Central memory CD8-positive, alpha-beta T cell (primary cell): ENCODE data around the gene PPP6R3.

Source experiments
- ATAC-seq: fragments of 150-1000 bp; cut with Tn5 transposase; replicated peaks from 2 replicates; pipeline ENCODE4 v1.10.0; 2022; ENCODE audit warnings: mild to moderate bottlenecking, moderate FRiP score, moderate number of reproducible peaks; ENCODE audit not compliant: poor library complexity, severe bottlenecking; ENCODE audit errors: extremely low read depth
- DNase-seq, 2 donors: peaks; one replicate each; pipeline ENCODE4 v3.0.0; 2021; ENCODE audit warnings: low spot score in 2 of 2
- H3K27ac Mint-ChIP-seq: one replicate; pipeline ENCODE4 v1.8.0; 2022; ENCODE audit warnings: low read depth, mild to moderate bottlenecking, moderate library complexity, mixed read lengths
- H3K27me3 Mint-ChIP-seq: one replicate; pipeline ENCODE4 v1.8.0; 2022; ENCODE audit warnings: mixed read lengths
- H3K36me3 Mint-ChIP-seq: one replicate; pipeline ENCODE4 v1.8.0; 2022; ENCODE audit warnings: mild to moderate bottlenecking, moderate library complexity, mixed read lengths; ENCODE audit not compliant: insufficient read depth
- H3K4me1 Mint-ChIP-seq: one replicate; pipeline ENCODE4 v1.8.0; 2022; ENCODE audit warnings: mixed read lengths
- H3K4me3 Mint-ChIP-seq: one replicate; pipeline ENCODE4 v1.8.0; 2022; ENCODE audit warnings: mild to moderate bottlenecking, moderate library complexity, mixed read lengths
- H3K9me3 Mint-ChIP-seq: one replicate; pipeline ENCODE4 v1.8.0; 2022; ENCODE audit warnings: mixed read lengths

PPP6R3 gene

DNA sequence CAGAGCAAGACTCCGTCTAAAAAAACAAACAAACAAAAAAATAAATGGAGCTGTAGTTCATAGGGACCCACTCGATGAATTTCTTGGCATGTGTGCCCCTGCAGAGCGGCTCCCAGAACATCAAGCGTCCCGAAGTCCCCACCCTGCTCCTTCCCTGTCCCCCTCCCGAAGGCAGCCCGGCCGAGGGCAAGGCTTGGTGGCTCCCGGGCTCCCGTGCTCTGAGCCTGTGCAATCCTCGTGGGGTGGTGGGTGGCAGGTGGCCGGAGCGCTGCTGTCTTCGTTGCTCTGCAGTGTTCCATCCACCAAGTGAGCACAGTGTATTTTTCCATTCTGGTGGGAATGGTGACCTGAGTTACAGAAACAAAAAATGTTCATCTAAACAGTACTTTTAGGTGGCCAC, 190.2 kb downstream of the PPP6R3 start:
- H3K4me3 Mint-ChIP-seq = no peak overlapping the region

DNA sequence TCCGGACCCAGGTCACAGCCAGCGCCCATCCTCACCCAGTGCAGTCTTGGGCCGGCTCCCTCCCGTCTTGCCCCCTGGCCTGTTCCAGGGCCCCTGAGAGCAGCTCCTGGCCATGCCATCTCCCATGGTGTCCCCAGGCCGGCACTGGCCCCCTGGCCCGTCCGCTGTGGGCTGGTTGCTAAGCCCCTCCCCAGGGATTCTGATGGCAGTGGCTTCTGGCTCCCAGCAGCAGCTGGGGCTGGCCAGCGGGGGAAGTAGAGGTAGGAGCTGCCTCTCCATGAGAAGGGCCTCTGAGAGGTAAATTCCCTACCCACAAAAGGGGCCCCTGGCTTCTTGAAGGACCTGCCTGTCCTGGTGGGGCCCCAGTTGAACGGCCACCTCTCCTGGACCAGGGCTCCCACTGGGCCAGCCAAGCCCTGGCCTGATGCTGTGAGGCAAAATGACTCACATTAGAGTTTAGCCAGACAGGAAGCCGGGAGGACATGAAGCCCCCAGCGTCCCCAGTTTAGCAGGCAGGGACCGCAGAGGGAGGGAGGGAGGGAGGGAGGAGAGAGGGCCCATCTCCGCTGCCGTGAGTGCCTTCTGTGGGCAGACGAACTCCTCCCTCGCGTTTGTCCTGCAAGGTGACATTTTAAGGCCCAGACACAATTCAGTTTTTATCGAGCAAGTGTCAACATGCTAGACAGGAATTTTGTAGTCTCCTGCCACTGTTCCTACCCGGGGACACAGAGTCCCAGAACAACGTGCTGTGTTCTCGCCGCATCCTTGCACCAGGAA, 190.8 kb downstream of the PPP6R3 start:
- H3K4me3 Mint-ChIP-seq = no peak overlapping the region
- no peak for ATAC-seq
- H3K36me3 Mint-ChIP-seq = peaks cover 2% of the 10 kb centered on the region
- no peak overlapping the region for H3K27ac Mint-ChIP-seq
- H3K27me3 Mint-ChIP-seq = peaks cover 32% of the 10 kb centered on the region
- DNase-seq = no peak
- no peaks in the 10 kb centered on the region for H3K4me1 Mint-ChIP-seq
- peaks cover 9% of the 10 kb centered on the region for H3K9me3 Mint-ChIP-seq

More for the DNA sequence above, 190.2 kb downstream of the PPP6R3 start:
- Mint-ChIP-seq H3K27ac (no peak overlapping the region), H3K36me3 (peaks cover 2% of the 10 kb centered on the region), H3K4me1 (no peaks in the 10 kb centered on the region), H3K9me3 (peaks cover 13% of the 10 kb centered on the region), H3K27me3 (peaks cover 26% of the 10 kb centered on the region)
- ATAC-seq = no peak
- no peak for DNase-seq

DNA sequence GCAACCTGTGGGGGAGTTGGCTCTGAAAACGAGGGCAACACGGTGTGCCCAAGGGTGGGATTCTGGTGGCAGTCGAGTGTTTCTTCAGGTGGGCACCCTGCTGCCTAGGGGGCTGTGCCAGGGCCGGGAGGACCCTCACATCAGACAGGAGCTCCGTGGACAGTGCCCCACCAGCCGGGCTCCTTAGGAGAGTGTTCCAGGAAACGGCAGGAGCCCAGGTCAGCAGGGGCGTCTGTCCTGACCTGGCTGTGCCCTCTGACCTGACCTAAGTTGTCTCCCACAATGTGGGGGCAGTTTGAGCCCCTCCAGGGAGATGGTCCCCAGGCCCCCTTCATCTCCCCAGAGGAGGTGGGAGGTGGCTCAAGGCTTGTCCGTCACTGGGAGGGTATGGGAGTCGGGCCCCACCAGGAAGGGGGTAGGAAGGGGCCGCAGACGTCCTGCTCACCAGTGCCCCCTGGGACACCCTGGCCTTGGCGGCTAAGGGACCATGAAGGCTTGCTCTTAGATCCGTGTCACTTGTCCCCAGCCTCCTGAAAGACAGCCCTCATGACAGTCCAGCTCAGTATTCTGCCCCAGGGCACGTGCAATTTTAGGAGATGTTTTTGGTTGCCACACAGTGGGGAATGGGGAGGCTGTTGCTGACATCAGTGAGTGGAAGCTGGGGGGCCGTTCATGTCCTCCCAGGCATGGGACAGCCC, 191.6 kb downstream of the PPP6R3 start:
- Mint-ChIP-seq H3K4me3 (no peak overlapping the region), H3K27me3 (peaks cover 37% of the 10 kb centered on the region), H3K36me3 (peaks cover 2% of the 10 kb centered on the region), H3K27ac (no peak overlapping the region), H3K9me3 (peaks cover 5% of the 10 kb centered on the region), H3K4me1 (no peaks in the 10 kb centered on the region)
- ATAC-seq = no peak
- DNase-seq = no peak

DNA sequence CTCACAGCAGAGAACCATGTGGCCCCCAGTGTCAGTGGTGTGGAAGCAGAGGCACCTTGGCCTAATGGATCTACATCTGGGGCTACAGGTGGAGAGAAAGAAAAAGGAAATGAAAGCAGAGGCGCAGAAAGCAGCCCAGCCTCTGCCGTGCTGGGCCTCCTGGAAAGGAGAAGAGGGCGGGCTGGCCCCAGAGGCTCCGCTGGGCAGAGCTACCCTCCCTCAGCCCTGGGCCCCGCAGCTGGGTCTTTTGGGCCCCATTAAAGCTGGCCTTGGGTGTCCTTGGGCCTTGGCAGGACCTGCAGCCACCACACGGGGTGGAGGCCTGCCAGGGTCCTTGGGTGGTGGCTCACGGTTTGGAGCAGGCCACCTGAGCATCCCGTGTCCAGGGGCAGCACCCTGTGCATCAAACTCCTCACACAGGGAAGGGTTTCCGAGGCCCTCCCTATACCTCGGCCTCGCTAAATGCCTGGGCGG, 192.2 kb downstream of the PPP6R3 start:
- Mint-ChIP-seq H3K27me3 (peaks cover 42% of the 10 kb centered on the region), H3K27ac (no peak overlapping the region), H3K9me3 (no peaks in the 10 kb centered on the region), H3K36me3 (peaks cover 2% of the 10 kb centered on the region), H3K4me1 (no peaks in the 10 kb centered on the region), H3K4me3 (no peak overlapping the region)
- no peak for ATAC-seq
- no peak for DNase-seq

DNA sequence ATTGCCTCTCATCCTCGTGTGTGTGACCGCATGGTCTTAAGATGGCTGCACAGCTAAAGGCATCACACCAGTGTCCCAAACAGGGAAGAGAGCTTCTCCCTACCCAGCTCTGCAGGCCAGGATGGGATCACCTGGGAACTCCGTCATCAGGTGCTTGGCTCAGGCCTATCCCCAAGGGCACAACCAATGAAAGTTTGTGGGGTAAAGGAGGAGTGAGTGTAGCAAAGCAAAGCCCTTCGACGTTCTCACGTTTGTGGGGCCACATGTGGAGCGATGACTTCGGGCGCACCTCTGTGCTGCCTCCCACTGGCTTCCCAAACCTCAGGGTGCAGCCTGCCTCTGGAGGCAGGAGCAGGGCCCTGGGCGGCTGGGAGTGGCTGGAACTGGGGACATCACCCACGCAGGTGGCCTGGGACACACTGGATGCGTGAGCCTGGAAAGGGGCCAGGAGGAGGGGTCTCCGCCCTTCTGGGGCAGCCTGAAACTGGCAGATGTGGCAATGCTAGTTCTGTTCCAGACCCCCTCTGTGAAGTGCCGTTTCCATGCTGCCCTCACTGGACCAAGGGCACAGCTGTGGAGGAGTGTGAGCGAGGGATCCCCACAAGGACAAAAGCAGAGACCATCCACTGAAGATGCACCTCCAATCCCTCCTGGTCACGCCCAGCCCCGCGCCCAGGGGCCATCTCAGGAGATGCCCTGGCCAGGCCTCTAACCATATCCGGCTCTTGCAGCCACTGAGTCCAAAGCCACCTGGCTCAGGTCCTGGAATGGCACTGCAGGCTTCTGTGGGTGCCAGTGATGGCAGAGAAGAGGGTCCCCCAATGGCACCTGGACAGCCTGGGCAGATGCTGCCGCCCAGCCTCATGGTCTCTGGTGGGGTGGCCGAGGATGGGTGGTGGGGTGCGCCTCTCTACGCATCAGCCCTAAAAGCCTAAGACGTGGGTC, 193.2 kb downstream of the PPP6R3 start:
- Mint-ChIP-seq H3K4me1 (no peaks in the 10 kb centered on the region), H3K4me3 (no peak overlapping the region)

DNA sequence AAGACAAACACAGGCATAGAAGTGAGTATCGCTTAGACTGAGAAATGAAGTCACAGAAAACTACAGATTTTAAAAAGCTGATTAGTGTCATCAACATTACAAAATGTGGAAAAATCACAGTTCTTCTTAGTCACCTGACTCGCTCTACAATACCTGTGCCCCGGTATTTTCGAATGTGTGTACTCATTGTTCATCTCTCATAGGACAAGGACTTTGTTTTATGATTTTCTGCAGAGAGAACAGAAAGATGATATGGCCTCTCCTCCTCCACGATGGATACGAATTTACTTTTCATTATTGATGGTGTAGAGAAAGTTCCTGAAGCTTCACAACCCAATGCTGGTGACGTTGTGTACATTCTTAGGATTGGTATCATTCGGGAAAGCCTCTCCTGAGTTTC, 194.4 kb downstream of the PPP6R3 start:
- no peak for DNase-seq
- H3K27me3 Mint-ChIP-seq = peaks cover 59% of the 10 kb centered on the region
- no peaks in the 10 kb centered on the region for H3K9me3 Mint-ChIP-seq
- H3K27ac Mint-ChIP-seq = no peak overlapping the region
- no peak for ATAC-seq
- H3K36me3 Mint-ChIP-seq = no peaks in the 10 kb centered on the region
- H3K4me1 Mint-ChIP-seq = no peaks in the 10 kb centered on the region
- no peak overlapping the region for H3K4me3 Mint-ChIP-seq

More for the DNA sequence above, 193.2 kb downstream of the PPP6R3 start:
- Mint-ChIP-seq H3K27ac (no peak overlapping the region), H3K9me3 (no peaks in the 10 kb centered on the region), H3K27me3 (peaks cover 53% of the 10 kb centered on the region), H3K36me3 (peaks cover 2% of the 10 kb centered on the region)
- no peak for DNase-seq
- ATAC-seq = no peak

DNA sequence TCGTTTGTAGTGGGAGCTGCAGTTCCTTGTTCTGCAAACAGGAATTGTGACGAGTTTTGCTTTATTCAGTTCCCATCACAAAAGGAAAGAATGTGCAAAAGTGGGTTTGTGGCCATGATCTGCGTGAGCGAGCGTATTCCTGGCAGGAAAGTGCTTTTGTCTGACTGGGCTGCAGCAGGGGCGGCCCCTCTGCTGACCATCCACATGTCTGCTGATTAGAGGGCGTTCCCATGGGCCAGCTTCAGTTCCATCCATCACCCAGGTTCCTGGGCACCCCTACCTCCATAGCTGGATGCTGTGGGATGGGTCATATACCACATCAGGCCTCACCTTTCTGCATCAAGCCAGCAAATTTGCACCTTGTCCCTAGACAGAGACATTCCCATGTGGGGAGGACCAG, 194.9 kb downstream of the PPP6R3 start:
- Mint-ChIP-seq H3K36me3 (no peaks in the 10 kb centered on the region), H3K9me3 (no peaks in the 10 kb centered on the region), H3K27me3 (peaks cover 63% of the 10 kb centered on the region)

DNA sequence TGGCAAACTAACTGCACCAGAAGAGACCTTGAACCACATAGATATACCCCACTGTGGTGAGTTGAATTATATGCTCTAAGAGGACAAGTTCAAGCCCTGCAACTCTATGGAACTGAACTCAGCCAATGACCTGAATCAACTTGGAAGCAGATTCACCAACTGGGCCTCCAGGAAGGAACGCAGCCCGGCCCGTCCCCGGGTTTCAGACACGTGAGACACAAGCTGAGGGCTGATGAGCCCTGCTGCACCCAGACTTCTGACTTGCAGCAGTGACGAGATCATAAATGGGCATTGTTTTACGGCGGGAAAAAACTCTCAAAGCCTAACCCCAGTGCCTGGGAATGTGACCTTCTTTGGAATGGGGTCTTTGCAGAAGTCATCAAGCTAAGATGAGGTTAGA, 195.3 kb downstream of the PPP6R3 start:
- Mint-ChIP-seq H3K27ac (no peak overlapping the region), H3K36me3 (no peaks in the 10 kb centered on the region), H3K4me3 (no peak overlapping the region), H3K27me3 (peaks cover 67% of the 10 kb centered on the region), H3K9me3 (no peaks in the 10 kb centered on the region), H3K4me1 (peaks cover 5% of the 10 kb centered on the region)
- DNase-seq (no peak), ATAC-seq (no peak)

More for the DNA sequence above, 194.9 kb downstream of the PPP6R3 start:
- H3K4me1 Mint-ChIP-seq = peaks cover 2% of the 10 kb centered on the region
- ATAC-seq (no peak), DNase-seq (no peak)
- H3K27ac Mint-ChIP-seq = no peak overlapping the region
- H3K4me3 Mint-ChIP-seq = no peak overlapping the region

DNA sequence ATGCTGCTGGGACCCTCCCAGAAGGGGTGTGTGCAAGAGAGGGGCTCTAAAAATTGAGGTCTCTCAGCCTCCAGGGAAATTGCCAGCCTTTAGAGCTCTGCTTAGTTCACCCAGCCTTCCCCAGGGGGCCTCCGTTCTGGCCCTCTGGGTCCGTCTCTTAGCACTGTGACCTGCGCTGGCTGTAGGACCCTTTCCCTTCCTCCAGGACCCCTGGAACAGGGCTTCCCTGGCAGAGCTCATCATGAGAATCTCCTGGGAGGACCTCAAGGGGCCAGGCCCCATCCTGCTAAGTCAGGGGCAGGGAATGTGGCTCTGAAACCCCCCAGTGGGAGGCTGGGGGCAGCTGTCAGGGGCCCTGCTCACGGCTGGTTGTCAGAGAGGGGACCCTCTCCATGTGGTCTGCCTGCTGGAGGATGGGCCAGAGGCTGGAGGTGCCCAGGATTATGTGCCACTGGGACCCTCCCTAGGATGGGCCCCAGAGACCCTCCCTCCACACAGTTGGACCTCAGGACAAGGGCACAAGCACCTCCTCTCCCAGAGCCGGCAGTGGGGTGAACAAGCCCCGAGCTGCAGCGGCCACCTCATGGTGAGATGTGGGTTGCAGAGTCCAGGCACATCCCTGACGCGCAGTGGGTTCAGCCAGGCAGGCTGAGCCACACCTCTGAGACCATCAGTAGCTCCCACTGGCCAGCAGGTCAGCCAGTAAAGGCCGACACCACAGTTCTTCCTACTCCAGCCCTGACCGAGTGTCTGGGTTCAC, 196.6 kb downstream of the PPP6R3 start:
- ATAC-seq (no peak), DNase-seq (no peak)
- H3K27ac Mint-ChIP-seq = no peak overlapping the region
- no peaks in the 10 kb centered on the region for H3K9me3 Mint-ChIP-seq
- H3K36me3 Mint-ChIP-seq = no peaks in the 10 kb centered on the region
- peaks cover 5% of the 10 kb centered on the region for H3K4me1 Mint-ChIP-seq
- H3K4me3 Mint-ChIP-seq = no peak overlapping the region
- H3K27me3 Mint-ChIP-seq = peaks cover 75% of the 10 kb centered on the region

DNA sequence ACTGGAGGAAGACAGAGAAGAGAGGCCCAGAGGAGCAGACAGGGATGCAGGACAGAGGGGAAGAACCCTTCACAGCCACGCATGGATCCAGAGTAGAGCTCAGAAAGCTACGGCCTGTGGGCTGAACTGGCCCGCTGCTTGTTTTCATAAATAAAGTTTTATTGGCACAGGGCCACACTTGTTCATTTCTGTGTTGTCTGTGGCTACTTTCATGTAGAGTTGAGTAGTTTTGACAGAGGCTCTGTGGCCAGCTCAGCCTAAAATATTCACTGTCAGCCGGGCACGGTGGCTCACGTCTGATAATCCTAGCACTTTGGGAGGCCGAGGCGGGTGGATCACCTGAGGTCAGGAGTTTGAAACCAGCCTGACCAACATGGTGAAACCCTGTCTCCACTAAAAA, 197.5 kb downstream of the PPP6R3 start:
- H3K9me3 Mint-ChIP-seq = no peaks in the 10 kb centered on the region
- H3K4me3 Mint-ChIP-seq = no peak overlapping the region
- DNase-seq (no peak), ATAC-seq (no peak)
- H3K27ac Mint-ChIP-seq = no peak overlapping the region
- H3K36me3 Mint-ChIP-seq = no peaks in the 10 kb centered on the region
- H3K4me1 Mint-ChIP-seq = peaks cover 5% of the 10 kb centered on the region
- H3K27me3 Mint-ChIP-seq = peaks cover 75% of the 10 kb centered on the region

DNA sequence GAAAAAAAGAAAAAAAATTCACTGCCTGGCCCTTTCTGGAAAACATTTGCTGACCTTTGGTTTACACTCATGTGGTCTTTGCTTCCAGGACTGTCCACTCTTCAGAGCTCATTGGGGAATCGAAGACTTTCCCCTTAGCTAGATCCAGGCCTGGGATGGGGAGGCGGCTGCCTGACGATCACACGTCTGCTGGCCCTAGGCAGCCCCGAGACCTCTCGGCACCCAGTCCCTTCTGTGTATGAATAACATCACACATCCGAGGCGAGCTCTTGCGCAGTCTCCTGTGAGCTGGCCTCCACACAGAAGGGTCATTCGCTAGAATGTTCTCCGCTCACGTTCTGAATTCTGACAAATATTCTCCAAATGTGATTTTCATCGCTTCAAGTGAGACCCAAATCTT, 198.1 kb downstream of the PPP6R3 start:
- Mint-ChIP-seq H3K9me3 (no peaks in the 10 kb centered on the region), H3K36me3 (no peaks in the 10 kb centered on the region), H3K27me3 (peaks cover 77% of the 10 kb centered on the region), H3K27ac (no peak overlapping the region), H3K4me3 (no peak overlapping the region), H3K4me1 (peaks cover 5% of the 10 kb centered on the region)
- no peak for DNase-seq
- no peak for ATAC-seq
